Breast epithelium (tissue), 4 donors: ENCODE measurements around the gene MGST1. TPM values are rescaled to one million over a fixed set of nuclear protein-coding genes. Genes with fewer than 3 reads are reported as not detected.

Experiments used
- DNase-seq, 2 donors: peaks; one replicate each; pipeline ENCODE4 v3.0.0-alpha.2; 2019; ENCODE audit warnings: low spot score in 2 of 2
- H3K27ac ChIP-seq, 2 donors: fragments of 200-600 bp; sonication (generic) in 1 of 2; one replicate each; pipeline ENCODE4 v1.5.1; 2016 to 2019; ENCODE audit warnings: mild to moderate bottlenecking in 1 of 2
- H3K27me3 ChIP-seq, 2 donors: fragments of 200-600 bp; sonication (generic) in 1 of 2; one replicate each; pipeline versions ENCODE4 v1.5.1 to v1.6.0; 2017 to 2019; ENCODE audit warnings: control low read depth in 1 of 2, mild to moderate bottlenecking in 1 of 2
- H3K36me3 ChIP-seq: fragments of 200-600 bp; one replicate; pipeline ENCODE4 v1.5.1; 2019
- H3K4me1 ChIP-seq, 2 donors: fragments of 200-600 bp; sonication (generic); one replicate each; pipeline ENCODE4 v1.5.1; 2016 to 2019; ENCODE audit warnings: control low read depth in 1 of 2
- H3K4me3 ChIP-seq, 3 donors: fragments of 200-600 bp; sonication (generic); 1 replicate in 2 of 3; 2 replicates in 1 of 3; pipeline ENCODE4 v1.5.1; 2016 to 2019; ENCODE audit warnings: mild to moderate bottlenecking in 3 of 3, moderate library complexity in 2 of 3
- H3K9me3 ChIP-seq, 2 donors: fragments of 200-600 bp; sonication (generic) in 1 of 2; one replicate each; pipeline ENCODE4 v1.5.1; 2016 to 2019; ENCODE audit warnings: control low read depth in 1 of 2
- POLR2A ChIP-seq: fragments of 450-650 bp; IDR thresholded peaks from one replicate; pipeline ENCODE4 v1.6.1; 2016; ENCODE audit warnings: antibody characterized with exemption, mild to moderate bottlenecking, moderate library complexity
- POLR2AphosphoS5 ChIP-seq, 3 donors: sonication (generic); formaldehyde crosslinking; IDR thresholded peaks; one replicate each; pipeline ENCODE4 v1.6.1; 2017; ENCODE audit warnings: antibody characterized with exemption in 3 of 3
- intact Hi-C: fragments of 100-400 bp; cut with DNase I; formaldehyde crosslinking; loops from one replicate; pipeline ENCODE4 v1.15.1; 2023; ENCODE audit warnings: low total_unique reads
- total RNA-seq, 3 donors: library from RNA; depleted of rRNA; stranded (reverse); fragments of >200 nt; gene quantifications; one replicate each; pipeline ENCODE4 v1.1.0, GENCODE V29; 2016
- TF ChIP-seq, protein P1 (sequence below), 3 donors: fragments of 450-650 bp; IDR thresholded peaks; one replicate each; pipeline ENCODE4 v1.5.1; 2016 to 2017; ENCODE audit warnings: antibody characterized with exemption in 3 of 3, mild to moderate bottlenecking in 3 of 3, moderate library complexity in 3 of 3

Gene MGST1
- total RNA-seq, 3 donors from 2014 or later: 301 to 702 (median 310) TPM

- Histone ChIP-seq H3K4me3 (no peak overlapping the region), H3K27ac (no peak overlapping the region), H3K9me3 (peaks cover 0 to 4% of the 10 kb centered on the region in 2 donors), H3K36me3 (no peaks in the 10 kb centered on the region), H3K27me3 (no peaks in the 10 kb centered on the region), H3K4me1 (no peaks in the 10 kb centered on the region)
- no peak for TF ChIP-seq POLR2AphosphoS5 (IDR thresholded peaks at IDR 0.05)
- no peak for TF ChIP-seq POLR2A
- TF ChIP-seq, protein P1, sequence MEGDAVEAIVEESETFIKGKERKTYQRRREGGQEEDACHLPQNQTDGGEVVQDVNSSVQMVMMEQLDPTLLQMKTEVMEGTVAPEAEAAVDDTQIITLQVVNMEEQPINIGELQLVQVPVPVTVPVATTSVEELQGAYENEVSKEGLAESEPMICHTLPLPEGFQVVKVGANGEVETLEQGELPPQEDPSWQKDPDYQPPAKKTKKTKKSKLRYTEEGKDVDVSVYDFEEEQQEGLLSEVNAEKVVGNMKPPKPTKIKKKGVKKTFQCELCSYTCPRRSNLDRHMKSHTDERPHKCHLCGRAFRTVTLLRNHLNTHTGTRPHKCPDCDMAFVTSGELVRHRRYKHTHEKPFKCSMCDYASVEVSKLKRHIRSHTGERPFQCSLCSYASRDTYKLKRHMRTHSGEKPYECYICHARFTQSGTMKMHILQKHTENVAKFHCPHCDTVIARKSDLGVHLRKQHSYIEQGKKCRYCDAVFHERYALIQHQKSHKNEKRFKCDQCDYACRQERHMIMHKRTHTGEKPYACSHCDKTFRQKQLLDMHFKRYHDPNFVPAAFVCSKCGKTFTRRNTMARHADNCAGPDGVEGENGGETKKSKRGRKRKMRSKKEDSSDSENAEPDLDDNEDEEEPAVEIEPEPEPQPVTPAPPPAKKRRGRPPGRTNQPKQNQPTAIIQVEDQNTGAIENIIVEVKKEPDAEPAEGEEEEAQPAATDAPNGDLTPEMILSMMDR (IDR thresholded peaks at IDR 0.05): no peak
- intact Hi-C loops: no loop called here
- DNase-seq: no peak
These were observed 22.7 kb upstream of the MGST1 start for GRCh38 chr12:16324772-16325171.

DNA sequence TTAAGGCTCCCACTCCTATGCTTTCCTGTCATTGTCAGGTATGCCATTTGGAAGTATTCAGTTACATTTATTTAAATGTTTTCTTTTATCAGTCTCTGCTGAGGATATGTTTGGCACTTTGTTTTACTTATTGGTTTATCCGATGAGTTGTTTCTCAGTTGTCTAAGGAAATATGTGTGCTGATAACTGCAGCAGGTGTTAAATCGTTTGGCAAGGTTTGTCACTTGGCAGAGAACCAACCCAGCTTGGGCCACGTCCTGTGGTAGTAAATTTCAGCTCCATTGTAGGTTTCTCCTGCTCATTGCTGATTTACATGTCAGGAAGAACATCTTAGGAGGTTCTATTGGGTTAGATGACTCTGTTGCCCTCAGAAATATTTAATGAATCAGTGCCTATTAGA is 22.0 kb upstream of the MGST1 start:
- intact Hi-C loops: no loop called here

GRCh38 chr12:16327963-16328362 is 19.5 kb upstream of the MGST1 start:
- TF ChIP-seq, protein P1 (IDR thresholded peaks at IDR 0.05): no peak
- TF ChIP-seq POLR2A: no peak
- no peak for TF ChIP-seq POLR2AphosphoS5 (IDR thresholded peaks at IDR 0.05)
- H3K9me3 ChIP-seq: peaks cover 0 to 4% of the 10 kb centered on the region in 2 donors

More for the DNA sequence above, 22.0 kb upstream of the MGST1 start:
- no peaks in the 10 kb centered on the region for H3K36me3 ChIP-seq
- TF ChIP-seq, protein P1 (IDR thresholded peaks at IDR 0.05): no peak
- TF ChIP-seq POLR2A (no peak), POLR2AphosphoS5 (IDR thresholded peaks at IDR 0.05) (no peak)
- H3K27me3 ChIP-seq: no peaks in the 10 kb centered on the region
- no peak for DNase-seq
- no peak overlapping the region for H3K27ac ChIP-seq
- H3K9me3 ChIP-seq: peaks cover 0 to 4% of the 10 kb centered on the region in 2 donors
- no peak overlapping the region for H3K4me3 ChIP-seq
- H3K4me1 ChIP-seq: no peaks in the 10 kb centered on the region

DNA sequence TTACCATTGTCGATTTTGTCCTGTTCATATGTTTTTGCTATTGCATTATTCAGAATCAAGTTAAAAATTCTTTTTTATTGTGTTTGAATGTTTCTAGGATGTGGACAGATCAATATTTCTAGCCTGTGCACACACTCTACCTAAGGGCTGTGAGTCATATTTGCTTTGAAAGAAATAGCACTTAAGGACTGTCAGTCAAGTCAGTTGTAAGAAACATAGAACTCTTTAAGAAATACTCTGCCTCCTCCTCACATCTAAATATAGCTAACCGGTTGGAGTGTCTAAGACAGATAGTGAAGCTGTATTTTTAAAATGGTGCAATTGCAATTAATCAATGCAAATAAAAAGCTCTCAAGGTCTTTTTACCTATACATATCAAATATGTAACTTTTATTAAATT is 17.9 kb upstream of the MGST1 start:
- no peaks in the 10 kb centered on the region for H3K36me3 ChIP-seq
- H3K4me1 ChIP-seq: no peaks in the 10 kb centered on the region
- TF ChIP-seq POLR2AphosphoS5 (IDR thresholded peaks at IDR 0.05): no peak
- TF ChIP-seq, protein P1 (IDR thresholded peaks at IDR 0.05): no peak
- TF ChIP-seq POLR2A: no peak
- no peak overlapping the region for H3K27ac ChIP-seq
- no peak overlapping the region for H3K4me3 ChIP-seq
- H3K9me3 ChIP-seq: peaks cover 0 to 4% of the 10 kb centered on the region in 2 donors
- no peak for DNase-seq
- intact Hi-C loops: no loop called here
- no peaks in the 10 kb centered on the region for H3K27me3 ChIP-seq

More at GRCh38 chr12:16327963-16328362, 19.5 kb upstream of the MGST1 start:
- no peaks in the 10 kb centered on the region for H3K27me3 ChIP-seq
- no peaks in the 10 kb centered on the region for H3K36me3 ChIP-seq
- H3K27ac ChIP-seq: no peak overlapping the region
- intact Hi-C loops: no loop called here
- no peak for DNase-seq
- H3K4me3 ChIP-seq: no peak overlapping the region
- no peaks in the 10 kb centered on the region for H3K4me1 ChIP-seq

DNA sequence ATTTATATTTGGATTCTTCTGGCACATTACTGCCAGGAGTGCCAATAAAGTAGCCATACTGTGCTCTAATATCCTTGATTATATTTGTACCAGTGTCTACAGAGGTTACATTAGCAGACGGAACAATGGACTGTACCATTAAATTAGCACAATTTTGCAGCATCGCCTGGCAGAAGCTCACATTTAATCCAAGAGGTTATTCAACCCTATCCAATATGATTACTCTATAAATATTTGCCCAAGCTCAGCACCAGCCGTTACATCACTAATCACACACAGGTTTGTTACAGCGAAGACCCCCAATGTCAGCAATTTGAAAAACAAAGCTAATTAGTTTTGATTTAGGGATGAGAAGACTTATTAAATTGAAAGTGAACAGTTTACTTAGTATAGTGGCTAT is 16.9 kb upstream of the MGST1 start:
- Histone ChIP-seq H3K9me3 (peaks cover 0 to 4% of the 10 kb centered on the region in 2 donors), H3K27ac (no peak overlapping the region), H3K4me3 (no peak overlapping the region), H3K36me3 (no peaks in the 10 kb centered on the region), H3K4me1 (no peaks in the 10 kb centered on the region), H3K27me3 (no peaks in the 10 kb centered on the region)
- TF ChIP-seq POLR2A: no peak
- TF ChIP-seq POLR2AphosphoS5 (IDR thresholded peaks at IDR 0.05): no peak
- TF ChIP-seq, protein P1 (IDR thresholded peaks at IDR 0.05): no peak
- DNase-seq: no peak
- intact Hi-C loops: no loop called here
